ENCODE measurements around the gene ZIC1.

ZIC1 gene

DNA sequence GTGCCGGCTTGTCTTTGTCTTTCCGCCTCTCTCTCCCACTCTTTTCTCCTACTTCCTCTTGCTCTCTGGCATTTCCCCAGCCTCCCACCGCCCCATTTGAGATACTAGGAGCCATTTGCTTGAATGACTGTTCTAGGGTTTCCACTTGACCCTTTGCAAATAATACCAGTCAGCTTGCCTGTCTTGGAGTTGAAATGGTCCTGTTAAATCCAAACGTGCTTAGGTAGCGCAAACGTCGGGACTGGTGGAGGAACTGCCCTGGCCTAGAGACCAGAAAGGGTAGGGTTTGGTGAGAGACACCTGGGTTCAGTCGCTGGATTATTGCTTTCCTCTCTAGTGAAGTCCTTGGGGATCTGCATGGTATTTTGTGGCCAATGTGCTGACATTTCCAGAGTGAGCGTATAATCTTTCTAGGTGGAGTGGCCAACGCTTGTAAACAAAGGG lies 10.6 kb downstream of the ZIC1 start:
- TF ChIP-seq ZSCAN4 (tag by site-specific recombination; IDR thresholded peaks at IDR 0.05) (no peak), ZNF785 (tag by site-specific recombination; IDR thresholded peaks at IDR 0.05) (no peak), ZNF292 (tag by site-specific recombination; IDR thresholded peaks at IDR 0.05; ENCODE audit: borderline replicate concordance, low read depth) (no peak), ZNF660 (tag by site-specific recombination; IDR thresholded peaks at IDR 0.05) (no peak), MYNN (tag by site-specific recombination; IDR thresholded peaks at IDR 0.05; ENCODE audit: borderline replicate concordance) (no peak), ZNF302 (tag by site-specific recombination; IDR thresholded peaks at IDR 0.05; ENCODE audit: low read depth) (no peak)
- Histone ChIP-seq H3K9me3 (ENCODE audit: control insufficient read depth, insufficient read depth, low read depth, low read length) (no peaks in the 10 kb centered on the region), H3K27ac (ENCODE audit: extremely low read depth, low read depth, low read length) (no peak overlapping the region), H3K4me3 (ENCODE audit: low read depth, low read length) (no peak overlapping the region), H3K36me3 (ENCODE audit: control insufficient read depth in 2 of 2, insufficient read depth in 1 of 2, low read length in 2 of 2) (no peaks in the 10 kb centered on the region), H3K4me1 (ENCODE audit: control insufficient read depth, insufficient read depth, low read length) (no peaks in the 10 kb centered on the region)
- CTCF ChIA-PET: interaction anchor here (1.2 kb wide), 1 partner anchor 78 kb away, joined by 3 read pairs; no protein-coding TSS in a partner anchor
- POLR2A ChIA-PET: no interaction called here

DNA sequence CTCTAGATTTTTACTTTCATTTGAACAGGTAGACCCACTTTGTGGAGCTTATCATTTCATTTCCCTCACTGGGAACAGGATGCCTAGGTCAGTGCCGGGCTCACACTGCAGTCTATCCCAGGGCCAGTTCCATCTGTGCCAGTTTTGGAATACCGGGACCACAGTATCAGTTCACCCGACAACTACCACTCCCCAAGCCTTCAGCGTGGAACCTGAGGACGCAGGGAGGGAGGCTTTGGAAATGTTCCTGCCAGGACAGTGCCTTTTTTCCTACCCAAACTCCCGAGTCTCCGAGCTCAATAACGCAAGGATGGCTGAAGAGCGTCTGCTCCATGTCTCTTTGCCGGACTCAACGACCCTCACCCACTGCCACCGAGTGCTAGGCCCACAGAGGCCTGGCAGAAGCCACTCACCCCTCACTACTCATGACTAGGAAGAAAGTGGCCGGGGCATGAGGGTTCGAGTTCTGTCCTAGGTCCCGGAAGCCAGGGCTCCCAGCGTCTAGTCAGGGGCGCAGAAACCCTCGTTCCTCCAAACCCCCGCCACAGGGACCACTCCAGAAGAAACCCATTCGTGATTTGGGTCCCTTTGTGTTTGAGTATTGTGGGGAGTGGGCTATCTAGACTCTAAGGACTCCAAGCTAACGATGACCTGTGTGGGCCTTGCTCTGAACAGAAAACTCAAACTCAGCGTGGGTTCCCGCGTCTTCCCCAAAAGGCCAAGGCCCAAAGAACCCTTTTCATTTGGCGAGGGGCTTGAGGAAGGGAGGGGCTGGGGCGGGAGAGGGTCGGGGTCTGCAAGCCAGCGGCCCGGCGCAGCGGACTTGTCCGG lies 11.4 kb downstream of the ZIC1 start:
- no peak overlapping the region for H3K27ac ChIP-seq (ENCODE audit: extremely low read depth, low read depth, low read length)
- no peaks in the 10 kb centered on the region for H3K4me1 ChIP-seq (ENCODE audit: control insufficient read depth, insufficient read depth, low read length)
- H3K9me3 ChIP-seq (ENCODE audit: control insufficient read depth, insufficient read depth, low read depth, low read length): no peaks in the 10 kb centered on the region
- H3K4me3 ChIP-seq (ENCODE audit: low read depth, low read length): no peak overlapping the region
- H3K36me3 ChIP-seq (ENCODE audit: control insufficient read depth in 2 of 2, insufficient read depth in 1 of 2, low read length in 2 of 2): no peaks in the 10 kb centered on the region
- no peak for TF ChIP-seq WT1 (tag by site-specific recombination; IDR thresholded peaks at IDR 0.05)
- no peak for TF ChIP-seq ZFP37 (tag by site-specific recombination; IDR thresholded peaks at IDR 0.05)
- no peak for TF ChIP-seq SP3 (tag by site-specific recombination; IDR thresholded peaks at IDR 0.05)
- no peak for TF ChIP-seq ZNF398 (tag by site-specific recombination; IDR thresholded peaks at IDR 0.05)
- TF ChIP-seq ZBTB8A (tag by site-specific recombination; IDR thresholded peaks at IDR 0.05): no peak
- ChIA-PET POLR2A (no interaction called here), CTCF (no interaction called here)

- Histone ChIP-seq H3K4me1 (ENCODE audit: control insufficient read depth, insufficient read depth, low read length) (no peaks in the 10 kb centered on the region), H3K27ac (ENCODE audit: extremely low read depth, low read depth, low read length) (no peak overlapping the region), H3K36me3 (ENCODE audit: control insufficient read depth in 2 of 2, insufficient read depth in 1 of 2, low read length in 2 of 2) (no peaks in the 10 kb centered on the region), H3K4me3 (ENCODE audit: low read depth, low read length) (no peak overlapping the region), H3K9me3 (ENCODE audit: control insufficient read depth, insufficient read depth, low read depth, low read length) (no peaks in the 10 kb centered on the region)
- ChIA-PET CTCF (no interaction called here), POLR2A (no interaction called here)
- TF ChIP-seq ZFP69B (tag by site-specific recombination; IDR thresholded peaks at IDR 0.05) (no peak), ZNF514 (tag by site-specific recombination; IDR thresholded peaks at IDR 0.05) (no peak), MYNN (tag by site-specific recombination; IDR thresholded peaks at IDR 0.05; ENCODE audit: borderline replicate concordance) (no peak), ZNF548 (tag by site-specific recombination; IDR thresholded peaks at IDR 0.05) (no peak), ZNF510 (tag by site-specific recombination; IDR thresholded peaks at IDR 0.05; ENCODE audit: insufficient replicate concordance) (no peak)
Observed at GRCh38 chr3:147421184-147421912, 12.2 kb downstream of the ZIC1 start.

All from HEK293 (cell line).